PC-9 (cell line): Measurements from ENCODE around the gene PBX3. TPM values are rescaled to one million over a fixed set of nuclear protein-coding genes. Genes with fewer than 3 reads are reported as not detected.

Experiments used
- BruUV-seq: library from RNA; stranded (reverse); fragments of 400-500 nt; replicated peaks from 2 replicates; lab custom pipeline; 2021; lab: Mats Ljungman, UMichigan
- CTCF ChIA-PET: fragments of 300-600 bp; sonication (Branson Sonifier 250); formaldehyde crosslinking; loops from one replicate; lab custom pipeline; 2022; ENCODE audit warnings: antibody characterized with exemption; lab: Charles Lee
- POLR2A ChIA-PET: fragments of 300-600 bp; sonication (Branson Sonifier 250); formaldehyde crosslinking; loops from one replicate; lab custom pipeline; 2022; ENCODE audit warnings: antibody characterized with exemption; ENCODE audit not compliant: unreplicated experiment; lab: Charles Lee
- DNase-seq, 2 experiments: peaks; one replicate each; pipeline versions ENCODE4 v3.0.0 to v3.0.0-alpha.2; 2015 to 2022; ENCODE audit warnings: mixed read lengths in 1 of 2
- H2AFZ ChIP-seq: fragments of 200-600 bp; sonication (generic); 2 replicates; pipeline ENCODE4 v1.8.1; 2017; ENCODE audit warnings: antibody characterized with exemption
- H3F3A ChIP-seq: fragments of 200-600 bp; sonication (generic); 2 replicates; pipeline ENCODE4 v1.8.1; 2017; ENCODE audit warnings: antibody characterized with exemption, mild to moderate bottlenecking, low read depth; ENCODE audit not compliant: insufficient read depth
- H3K27ac ChIP-seq: fragments of 200-600 bp; sonication (generic); 2 replicates; pipeline ENCODE4 v1.6.1; 2016; ENCODE audit warnings: mixed run types
- H3K27me3 ChIP-seq: fragments of 200-600 bp; sonication (generic); 2 replicates; pipeline ENCODE4 v1.6.1; 2016; ENCODE audit warnings: low read depth, mixed run types; ENCODE audit not compliant: insufficient read depth
- H3K36me3 ChIP-seq: fragments of 200-600 bp; sonication (generic); 2 replicates; pipeline ENCODE4 v1.6.1; 2016; ENCODE audit warnings: low read depth, mixed run types
- H3K4me1 ChIP-seq: fragments of 200-600 bp; sonication (generic); replicated peaks from 2 replicates; pipeline ENCODE4 v1.6.1; 2016; ENCODE audit warnings: mixed run types; ENCODE audit not compliant: insufficient read depth
- H3K4me2 ChIP-seq: fragments of 200-600 bp; sonication (generic); 2 replicates; pipeline ENCODE4 v1.6.1; 2017; ENCODE audit warnings: mixed run types
- H3K4me3 ChIP-seq: fragments of 200-600 bp; sonication (generic); 2 replicates; pipeline ENCODE4 v1.6.1; 2016; ENCODE audit warnings: mixed run types
- H3K79me2 ChIP-seq: fragments of 200-600 bp; sonication (generic); 2 replicates; pipeline ENCODE4 v1.6.1; 2017; ENCODE audit warnings: low read depth, mixed run types
- H3K9me2 ChIP-seq: fragments of 200-600 bp; sonication (generic); 2 replicates; pipeline ENCODE4 v1.8.1; 2017; ENCODE audit warnings: mild to moderate bottlenecking; ENCODE audit not compliant: insufficient read depth
- H3K9me3 ChIP-seq: fragments of 200-600 bp; sonication (generic); 2 replicates; pipeline ENCODE4 v1.8.1; 2016; ENCODE audit warnings: low read depth; ENCODE audit not compliant: insufficient read depth
- H4K20me1 ChIP-seq: fragments of 200-600 bp; sonication (generic); 2 replicates; pipeline ENCODE4 v1.8.1; 2017; ENCODE audit not compliant: insufficient read depth
- EZH2 ChIP-seq: fragments of 200-600 bp; sonication (generic); IDR thresholded peaks from 2 replicates; pipeline ENCODE4 v1.8.0; 2017; ENCODE audit warnings: antibody characterized with exemption, low read depth
- intact Hi-C: fragments of 100-400 bp; cut with micrococcal nuclease; formaldehyde crosslinking; loops from one replicate; pipeline ENCODE4 v1.10.0; 2022; ENCODE audit not compliant: unreplicated experiment
- total RNA-seq: library from RNA; stranded (reverse); gene quantifications from 2 replicates; pipeline ENCODE4 v1.2.3, GENCODE V29; 2021
- TF ChIP-seq, protein P1 (sequence below): fragments of 200-600 bp; sonication (generic); conservative IDR thresholded peaks from 2 replicates; pipeline ENCODE4 v1.6.1; 2017; ENCODE audit warnings: mixed run types, antibody characterized with exemption, mild to moderate bottlenecking, moderate library complexity

Gene PBX3
- total RNA-seq, 1 experiment from 2014 or later: 18.3 TPM

DNA sequence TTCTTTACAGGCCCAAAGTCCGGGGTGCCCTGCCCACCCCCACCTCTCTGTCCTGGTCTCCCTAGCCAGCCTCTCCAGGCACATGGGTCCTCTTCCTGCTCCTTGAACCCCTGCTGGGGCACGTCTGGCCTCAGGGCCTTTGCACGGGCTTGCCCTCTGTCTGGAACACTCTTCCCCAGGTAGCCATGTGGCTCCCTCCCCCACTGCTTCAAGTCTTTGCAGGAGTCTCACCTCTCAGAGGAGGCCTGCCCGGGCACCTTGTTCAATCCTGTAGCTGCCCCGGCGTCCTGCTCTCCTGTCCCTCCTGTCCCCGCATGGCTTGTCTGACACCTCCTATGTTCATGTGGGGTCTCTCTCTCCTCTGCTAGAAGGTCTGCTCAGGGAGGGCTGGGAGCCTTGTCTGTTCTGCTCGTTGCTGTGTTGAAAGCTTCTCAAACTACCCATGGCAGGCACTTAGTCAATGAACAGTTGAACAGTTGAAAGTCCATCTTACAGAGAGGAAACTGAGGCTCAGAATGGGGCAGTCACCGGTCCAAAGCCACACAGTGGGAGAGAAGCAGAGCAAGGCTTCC lies 241.4 kb downstream of the PBX3 start:
- Histone ChIP-seq H4K20me1 (no peaks in the 10 kb centered on the region), H3K79me2 (no peaks in the 10 kb centered on the region), H2AFZ (no peak overlapping the region), H3K27me3 (peaks cover 11% of the 10 kb centered on the region; the same call in 1 of the 2 replicates), H3K4me2 (no peak overlapping the region), H3K27ac (no peak overlapping the region), H3K36me3 (no peaks in the 10 kb centered on the region), H3K9me3 (no peaks in the 10 kb centered on the region), H3K9me2 (no peaks in the 10 kb centered on the region), H3K4me1 (no peaks in the 10 kb centered on the region), H3F3A (no peaks in the 10 kb centered on the region), H3K4me3 (no peak overlapping the region)
- no TSS peak for BruUV-seq
- TF ChIP-seq, protein P1, sequence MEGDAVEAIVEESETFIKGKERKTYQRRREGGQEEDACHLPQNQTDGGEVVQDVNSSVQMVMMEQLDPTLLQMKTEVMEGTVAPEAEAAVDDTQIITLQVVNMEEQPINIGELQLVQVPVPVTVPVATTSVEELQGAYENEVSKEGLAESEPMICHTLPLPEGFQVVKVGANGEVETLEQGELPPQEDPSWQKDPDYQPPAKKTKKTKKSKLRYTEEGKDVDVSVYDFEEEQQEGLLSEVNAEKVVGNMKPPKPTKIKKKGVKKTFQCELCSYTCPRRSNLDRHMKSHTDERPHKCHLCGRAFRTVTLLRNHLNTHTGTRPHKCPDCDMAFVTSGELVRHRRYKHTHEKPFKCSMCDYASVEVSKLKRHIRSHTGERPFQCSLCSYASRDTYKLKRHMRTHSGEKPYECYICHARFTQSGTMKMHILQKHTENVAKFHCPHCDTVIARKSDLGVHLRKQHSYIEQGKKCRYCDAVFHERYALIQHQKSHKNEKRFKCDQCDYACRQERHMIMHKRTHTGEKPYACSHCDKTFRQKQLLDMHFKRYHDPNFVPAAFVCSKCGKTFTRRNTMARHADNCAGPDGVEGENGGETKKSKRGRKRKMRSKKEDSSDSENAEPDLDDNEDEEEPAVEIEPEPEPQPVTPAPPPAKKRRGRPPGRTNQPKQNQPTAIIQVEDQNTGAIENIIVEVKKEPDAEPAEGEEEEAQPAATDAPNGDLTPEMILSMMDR: no peak
- TF ChIP-seq EZH2: no peak
- DNase-seq: no peak
- ChIA-PET CTCF (no interaction called here), POLR2A (no interaction called here)
- intact Hi-C loops: no loop called here

DNA sequence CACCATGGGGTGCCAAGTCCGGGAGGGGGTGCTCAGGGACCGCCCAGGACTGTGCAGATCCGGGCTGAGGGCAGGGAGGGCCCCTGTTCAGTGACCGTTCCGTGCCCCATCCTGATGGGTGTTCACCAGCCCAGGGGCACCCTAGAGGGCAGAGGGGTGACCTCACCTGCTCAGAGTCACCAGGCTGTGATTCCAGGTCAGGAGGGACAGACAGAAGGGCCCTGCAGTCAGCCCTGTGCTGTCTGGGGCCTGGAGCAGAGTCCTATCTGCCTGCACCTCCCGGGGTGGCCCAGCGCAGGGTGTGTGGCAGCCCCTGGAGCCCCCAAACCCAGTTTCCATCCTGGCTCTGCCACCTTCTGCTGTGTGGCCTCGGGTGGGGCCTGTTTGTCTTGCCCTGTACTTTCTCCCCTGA lies 241.9 kb downstream of the PBX3 start:
- H3K9me3 ChIP-seq: no peaks in the 10 kb centered on the region
- no peaks in the 10 kb centered on the region for H3F3A ChIP-seq
- intact Hi-C loops: no loop called here
- H3K9me2 ChIP-seq: no peaks in the 10 kb centered on the region
- DNase-seq: no peak
- BruUV-seq: no TSS peak
- H3K4me1 ChIP-seq: no peaks in the 10 kb centered on the region
- H3K79me2 ChIP-seq: no peaks in the 10 kb centered on the region
- H3K27ac ChIP-seq: no peak overlapping the region
- H3K27me3 ChIP-seq: peaks cover 6% of the 10 kb centered on the region; the same call in 1 of the 2 replicates
- H3K36me3 ChIP-seq: no peaks in the 10 kb centered on the region
- ChIA-PET POLR2A (no interaction called here), CTCF (no interaction called here)
- H2AFZ ChIP-seq: no peak overlapping the region
- TF ChIP-seq, protein P1: no peak
- no peak for TF ChIP-seq EZH2
- no peaks in the 10 kb centered on the region for H4K20me1 ChIP-seq
- no peak overlapping the region for H3K4me3 ChIP-seq
- H3K4me2 ChIP-seq: no peak overlapping the region

- H3K79me2 ChIP-seq: no peaks in the 10 kb centered on the region
- H3K4me3 ChIP-seq: no peak overlapping the region
- no peak overlapping the region for H3K27ac ChIP-seq
- no peak overlapping the region for H3K4me2 ChIP-seq
- no peaks in the 10 kb centered on the region for H3F3A ChIP-seq
- H4K20me1 ChIP-seq: no peaks in the 10 kb centered on the region
- ChIA-PET POLR2A (interaction anchor here (0.6 kb wide), 1 partner anchor 8 kb away, joined by 4 read pairs; no protein-coding TSS in a partner anchor), CTCF (no interaction called here)
- peaks cover 6% of the 10 kb centered on the region; the same call in 1 of the 2 replicates for H3K27me3 ChIP-seq
- DNase-seq: no peak
- no TSS peak for BruUV-seq
- H3K9me2 ChIP-seq: no peaks in the 10 kb centered on the region
- H3K9me3 ChIP-seq: no peaks in the 10 kb centered on the region
- no peaks in the 10 kb centered on the region for H3K36me3 ChIP-seq
- H3K4me1 ChIP-seq: no peaks in the 10 kb centered on the region
- no peak overlapping the region for H2AFZ ChIP-seq
- TF ChIP-seq, protein P1: no peak
- TF ChIP-seq EZH2: no peak
- intact Hi-C loops: no loop called here
These were observed 242.5 kb downstream of the PBX3 start for GRCh38 chr9:125989524-125990180.
